ENCODE results near the gene DUXB. TPM values are rescaled to one million over a fixed set of nuclear protein-coding genes. Genes with fewer than 3 reads are reported as not detected.

Gene DUXB
- total and polyA plus RNA-seq, 2 of the 13 experiments (the other 11 are each of a cell fraction or from before 2014, with no cell fraction given), result not detected

- TF ChIP-seq, protein P1, sequence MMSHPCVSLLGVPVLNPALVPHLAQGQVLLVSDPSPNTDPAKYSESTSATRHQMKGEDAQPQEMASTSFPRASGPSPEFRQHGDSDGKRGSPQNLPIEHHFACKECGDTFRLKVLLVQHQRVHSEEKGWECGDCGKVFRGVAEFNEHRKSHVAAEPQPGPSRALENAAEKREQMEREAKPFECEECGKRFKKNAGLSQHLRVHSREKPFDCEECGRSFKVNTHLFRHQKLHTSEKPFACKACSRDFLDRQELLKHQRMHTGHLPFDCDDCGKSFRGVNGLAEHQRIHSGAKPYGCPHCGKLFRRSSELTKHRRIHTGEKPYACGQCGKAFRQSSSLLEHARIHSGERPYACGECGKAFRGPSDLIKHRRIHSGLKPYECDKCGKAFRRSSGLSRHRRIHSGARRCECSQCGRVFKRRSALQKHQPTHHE (CRISPR knock-in tag; IDR thresholded peaks at IDR 0.05; ENCODE audit: borderline replicate concordance), result peak; percentile 33; the same call in 1 of the 2 replicates
- TF ChIP-seq, protein P2, sequence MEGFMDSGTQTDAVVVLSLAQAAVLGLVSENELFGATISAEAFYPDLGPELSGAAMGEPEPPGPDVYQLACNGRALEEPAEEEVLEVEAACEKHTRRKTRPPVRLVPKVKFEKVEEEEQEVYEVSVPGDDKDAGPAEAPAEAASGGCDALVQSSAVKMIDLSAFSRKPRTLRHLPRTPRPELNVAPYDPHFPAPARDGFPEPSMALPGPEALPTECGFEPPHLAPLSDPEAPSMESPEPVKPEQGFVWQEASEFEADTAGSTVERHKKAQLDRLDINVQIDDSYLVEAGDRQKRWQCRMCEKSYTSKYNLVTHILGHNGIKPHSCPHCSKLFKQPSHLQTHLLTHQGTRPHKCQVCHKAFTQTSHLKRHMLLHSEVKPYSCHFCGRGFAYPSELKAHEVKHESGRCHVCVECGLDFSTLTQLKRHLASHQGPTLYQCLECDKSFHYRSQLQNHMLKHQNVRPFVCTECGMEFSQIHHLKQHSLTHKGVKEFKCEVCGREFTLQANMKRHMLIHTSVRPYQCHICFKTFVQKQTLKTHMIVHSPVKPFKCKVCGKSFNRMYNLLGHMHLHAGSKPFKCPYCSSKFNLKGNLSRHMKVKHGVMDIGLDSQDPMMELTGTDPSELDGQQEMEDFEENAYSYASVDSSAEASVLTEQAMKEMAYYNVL (CRISPR knock-in tag; IDR thresholded peaks at IDR 0.05; ENCODE audit: borderline replicate concordance), result peak; percentile 72; the same call in 1 of the 2 replicates
- TF ChIP-seq IKZF4 (CRISPR knock-in tag; IDR thresholded peaks at IDR 0.05; ENCODE audit: borderline replicate concordance, low read depth, not compliant biosample characterization) (peak; percentile 59), IRF2 (CRISPR knock-in tag; IDR thresholded peaks at IDR 0.05) (peak; percentile 93), ZSCAN29 (CRISPR knock-in tag; conservative IDR thresholded peaks at IDR 0.05) (no peak; the same call in 1 of the 2 replicates), IRF1 (CRISPR knock-in tag; IDR thresholded peaks at IDR 0.05; ENCODE audit: low read depth) (no peak), ZNF350 (CRISPR knock-in tag; IDR thresholded peaks at IDR 0.05; ENCODE audit: borderline replicate concordance, low read depth) (peak; percentile 95), ADNP (CRISPR knock-in tag; IDR thresholded peaks at IDR 0.05) (no peak), SP2 (CRISPR knock-in tag; IDR thresholded peaks at IDR 0.05) (peak; percentile 78), SOX13 (IDR thresholded peaks at IDR 0.05) (no peak), SOX13 (CRISPR knock-in tag; conservative IDR thresholded peaks at IDR 0.05 in 1 of 2, IDR thresholded peaks at IDR 0.05 in 1 of 2) (peak in 1 of 2 experiments; percentile 58; a peak in 2 of 4 replicates), ZNF430 (CRISPR knock-in tag; IDR thresholded peaks at IDR 0.05) (peak; percentile 98)
- TF ChIP-seq, protein P3, sequence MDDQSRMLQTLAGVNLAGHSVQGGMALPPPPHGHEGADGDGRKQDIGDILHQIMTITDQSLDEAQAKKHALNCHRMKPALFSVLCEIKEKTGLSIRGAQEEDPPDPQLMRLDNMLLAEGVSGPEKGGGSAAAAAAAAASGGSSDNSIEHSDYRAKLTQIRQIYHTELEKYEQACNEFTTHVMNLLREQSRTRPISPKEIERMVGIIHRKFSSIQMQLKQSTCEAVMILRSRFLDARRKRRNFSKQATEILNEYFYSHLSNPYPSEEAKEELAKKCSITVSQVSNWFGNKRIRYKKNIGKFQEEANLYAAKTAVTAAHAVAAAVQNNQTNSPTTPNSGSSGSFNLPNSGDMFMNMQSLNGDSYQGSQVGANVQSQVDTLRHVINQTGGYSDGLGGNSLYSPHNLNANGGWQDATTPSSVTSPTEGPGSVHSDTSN (CRISPR knock-in tag; IDR thresholded peaks at IDR 0.05; ENCODE audit: borderline replicate concordance), result peak; percentile 35; the same call in 1 of the 2 replicates
- TF ChIP-seq, protein P4, sequence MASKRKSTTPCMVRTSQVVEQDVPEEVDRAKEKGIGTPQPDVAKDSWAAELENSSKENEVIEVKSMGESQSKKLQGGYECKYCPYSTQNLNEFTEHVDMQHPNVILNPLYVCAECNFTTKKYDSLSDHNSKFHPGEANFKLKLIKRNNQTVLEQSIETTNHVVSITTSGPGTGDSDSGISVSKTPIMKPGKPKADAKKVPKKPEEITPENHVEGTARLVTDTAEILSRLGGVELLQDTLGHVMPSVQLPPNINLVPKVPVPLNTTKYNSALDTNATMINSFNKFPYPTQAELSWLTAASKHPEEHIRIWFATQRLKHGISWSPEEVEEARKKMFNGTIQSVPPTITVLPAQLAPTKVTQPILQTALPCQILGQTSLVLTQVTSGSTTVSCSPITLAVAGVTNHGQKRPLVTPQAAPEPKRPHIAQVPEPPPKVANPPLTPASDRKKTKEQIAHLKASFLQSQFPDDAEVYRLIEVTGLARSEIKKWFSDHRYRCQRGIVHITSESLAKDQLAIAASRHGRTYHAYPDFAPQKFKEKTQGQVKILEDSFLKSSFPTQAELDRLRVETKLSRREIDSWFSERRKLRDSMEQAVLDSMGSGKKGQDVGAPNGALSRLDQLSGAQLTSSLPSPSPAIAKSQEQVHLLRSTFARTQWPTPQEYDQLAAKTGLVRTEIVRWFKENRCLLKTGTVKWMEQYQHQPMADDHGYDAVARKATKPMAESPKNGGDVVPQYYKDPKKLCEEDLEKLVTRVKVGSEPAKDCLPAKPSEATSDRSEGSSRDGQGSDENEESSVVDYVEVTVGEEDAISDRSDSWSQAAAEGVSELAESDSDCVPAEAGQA (IDR thresholded peaks at IDR 0.05; ENCODE audit: low read depth), result peak; percentile 53; the same call in 1 of the 2 replicates
- TF ChIP-seq, protein P4 (CRISPR knock-in tag; IDR thresholded peaks at IDR 0.05; ENCODE audit: borderline replicate concordance), result peak; percentile 40
- TF ChIP-seq, protein P5, sequence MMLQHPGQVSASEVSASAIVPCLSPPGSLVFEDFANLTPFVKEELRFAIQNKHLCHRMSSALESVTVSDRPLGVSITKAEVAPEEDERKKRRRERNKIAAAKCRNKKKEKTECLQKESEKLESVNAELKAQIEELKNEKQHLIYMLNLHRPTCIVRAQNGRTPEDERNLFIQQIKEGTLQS (CRISPR knock-in tag; IDR thresholded peaks at IDR 0.05), result no peak; the same call in 1 of the 2 replicates
These were observed 53.6 kb downstream of the DUXB start, which contains the start of the genes KARS1 and TERF2IP (continued) for GRCh38 chr16:75647492-75648264.
